ENCODE data around the gene LYZL2. TPM values are rescaled to one million over a fixed set of nuclear protein-coding genes. Genes with fewer than 3 reads are reported as not detected.

LYZL2 gene
- polyA plus RNA-seq, 1 experiment: not detected

- H3K27ac ChIP-seq (ENCODE audit: low read depth, low read length): no peak overlapping the region
- POLR2A ChIA-PET: no interaction called here
- CTCF ChIA-PET: no interaction called here
- H3K9me3 ChIP-seq (ENCODE audit: control insufficient read depth, insufficient read depth, low read length): no peaks in the 10 kb centered on the region; the same call in 1 of the 2 replicates
- DNase-seq (ENCODE audit: low read depth, low spot score): no peak
- no peak for TF ChIP-seq CTCF (IDR thresholded peaks at IDR 0.05; ENCODE audit: low read depth, low read length)
- H3K27me3 ChIP-seq (ENCODE audit: control insufficient read depth, insufficient read depth, low read length): peaks cover 31% of the 10 kb centered on the region
- H3K4me3 ChIP-seq (ENCODE audit: low read depth, low read length): no peak overlapping the region
Observed at GRCh38 chr10:30573721-30574431, 55.7 kb downstream of the LYZL2 start.

GRCh38 chr10:30565449-30565848 is 64.1 kb downstream of the LYZL2 start:
- CTCF ChIA-PET: interaction anchor here (1.6 kb wide), 1 partner anchor 26 kb away, joined by 5 read pairs; no protein-coding TSS in a partner anchor
- POLR2A ChIA-PET: no interaction called here

GRCh38 chr10:30562787-30563186 is 66.8 kb downstream of the LYZL2 start:
- DNase-seq (ENCODE audit: low read depth, low spot score): no peak
- POLR2A ChIA-PET: no interaction called here
- H3K9me3 ChIP-seq (ENCODE audit: control insufficient read depth, insufficient read depth, low read length): no peaks in the 10 kb centered on the region; the same call in 1 of the 2 replicates
- H3K4me3 ChIP-seq (ENCODE audit: low read depth, low read length): no peak overlapping the region
- CTCF ChIA-PET: interaction anchor here (0.9 to 2.4 kb wide), 2 partner anchors 19 to 29 kb away, joined by 4 to 8 read pairs; no protein-coding TSS in a partner anchor
- H3K27ac ChIP-seq (ENCODE audit: low read depth, low read length): no peak overlapping the region
- no peak for TF ChIP-seq CTCF (IDR thresholded peaks at IDR 0.05; ENCODE audit: low read depth, low read length)
- H3K27me3 ChIP-seq (ENCODE audit: control insufficient read depth, insufficient read depth, low read length): peaks cover 18% of the 10 kb centered on the region

More at GRCh38 chr10:30565449-30565848, 64.1 kb downstream of the LYZL2 start:
- Histone ChIP-seq H3K27ac (ENCODE audit: low read depth, low read length) (no peak overlapping the region), H3K4me3 (ENCODE audit: low read depth, low read length) (no peak overlapping the region), H3K27me3 (ENCODE audit: control insufficient read depth, insufficient read depth, low read length) (peaks cover 22% of the 10 kb centered on the region), H3K9me3 (ENCODE audit: control insufficient read depth, insufficient read depth, low read length) (no peaks in the 10 kb centered on the region; the same call in 1 of the 2 replicates)
- DNase-seq (ENCODE audit: low read depth, low spot score): no peak
- no peak for TF ChIP-seq CTCF (IDR thresholded peaks at IDR 0.05; ENCODE audit: low read depth, low read length)

Other genes starting within 250 kb of the LYZL2 start
- 4.3 and 5.3 TPM in 2 replicates for gene MAP3K8, start 195.6 kb downstream of the LYZL2 start, polyA plus RNA-seq (2011; rRNA removed)

Data from AG04450 (cell line).